GM18951 (cell line): ENCODE results near the gene PCGF3.
"Not testable (repeated sequence)": the region's sequence is repeated elsewhere in the genome, so short reads cannot be mapped to it uniquely, and the experiment has no call there.

ENCODE experiments used
- POLR2A ChIP-seq: IDR thresholded peaks from 4 replicates; pipeline ENCODE4 v1.6.1; 2011; ENCODE audit warnings: mild to moderate bottlenecking; ENCODE audit not compliant: insufficient read length, insufficient read depth; ENCODE audit errors: extremely low read depth
- in situ Hi-C: fragments of 300-500 bp; cut with MboI; formaldehyde crosslinking; loops from one replicate; pipeline ENCODE4 v1.12.0; 2022; ENCODE audit warnings: low sequenced_read_pairs, mixed read lengths, inconsistent platforms; ENCODE audit not compliant: unreplicated experiment

PCGF3 gene

GRCh38 chr4:743463-744211 lies 38.0 kb downstream of the PCGF3 start:
- TF ChIP-seq POLR2A: no peak
- in situ Hi-C loops: no loop called here

GRCh38 chr4:744212-744841 lies 38.7 kb downstream of the PCGF3 start:
- no peak for TF ChIP-seq POLR2A
- in situ Hi-C loops: no loop called here

GRCh38 chr4:747546-748170 lies 42.0 kb downstream of the PCGF3 start:
- no peak for TF ChIP-seq POLR2A
- in situ Hi-C loops: no loop called here

- no peak for TF ChIP-seq POLR2A
- in situ Hi-C loops: no loop called here
Observed at GRCh38 chr4:748461-748860, 42.8 kb downstream of the PCGF3 start.

GRCh38 chr4:749698-750666 lies 44.4 kb downstream of the PCGF3 start:
- no peak for TF ChIP-seq POLR2A
- in situ Hi-C loops: no loop called here

- no peak for TF ChIP-seq POLR2A
- in situ Hi-C loops: no loop called here
Observed at GRCh38 chr4:751676-752075, 46.0 kb downstream of the PCGF3 start.

- in situ Hi-C loops: no loop called here
- TF ChIP-seq POLR2A: no peak
Observed at GRCh38 chr4:752196-752861, 46.7 kb downstream of the PCGF3 start.

- in situ Hi-C loops: not testable (repeated sequence)
Observed at GRCh38 chr4:753186-753585, 47.6 kb downstream of the PCGF3 start.

GRCh38 chr4:754221-755120 lies 48.8 kb downstream of the PCGF3 start:
- no peak for TF ChIP-seq POLR2A
- in situ Hi-C loops: no loop called here

GRCh38 chr4:757111-757510 lies 51.5 kb downstream of the PCGF3 start:
- no peak for TF ChIP-seq POLR2A
- in situ Hi-C loops: no loop called here

- in situ Hi-C loops: not testable (repeated sequence)
Observed at GRCh38 chr4:759810-760209, 54.2 kb downstream of the PCGF3 start.

GRCh38 chr4:760616-761015 lies 55.0 kb downstream of the PCGF3 start:
- no peak for TF ChIP-seq POLR2A
- in situ Hi-C loops: no loop called here
